NK-92 treated with Interleukin-12 subunit alpha and Interleukin-12 subunit beta, amount 100 ng/mL, for 24 hours (cell line): ENCODE measurements around the gene ATP11A.

Source experiments
- DNase-seq: peaks from one replicate; lab custom pipeline; 2025; lab: John Stamatoyannopoulos, UW

ATP11A gene

GRCh38 chr13:112710855-112711527 is 21.2 kb downstream of the ATP11A start:
- DNase-seq: no peak

GRCh38 chr13:112711528-112712265 is 21.9 kb downstream of the ATP11A start:
- no peak for DNase-seq

- DNase-seq: no peak
These were observed 22.8 kb downstream of the ATP11A start for GRCh38 chr13:112712451-112713207.

- DNase-seq: no peak
These were observed 23.8 kb downstream of the ATP11A start for GRCh38 chr13:112713517-112714253.

GRCh38 chr13:112714376-112715174 is 24.7 kb downstream of the ATP11A start:
- no peak for DNase-seq

- DNase-seq: no peak
These were observed 25.4 kb downstream of the ATP11A start for GRCh38 chr13:112715210-112715609.

- no peak for DNase-seq
These were observed 26.1 kb downstream of the ATP11A start for GRCh38 chr13:112715715-112716460.

- no peak for DNase-seq
These were observed 26.6 kb downstream of the ATP11A start for GRCh38 chr13:112716461-112716820.

GRCh38 chr13:112716841-112717520 is 27.1 kb downstream of the ATP11A start:
- no peak for DNase-seq

GRCh38 chr13:112718318-112718717 is 28.5 kb downstream of the ATP11A start:
- DNase-seq: no peak

- no peak for DNase-seq
These were observed 29.2 kb downstream of the ATP11A start for GRCh38 chr13:112719016-112719415.

- no peak for DNase-seq
These were observed 29.7 kb downstream of the ATP11A start for GRCh38 chr13:112719556-112719955.

GRCh38 chr13:112720251-112720650 is 30.4 kb downstream of the ATP11A start:
- DNase-seq: no peak

GRCh38 chr13:112720814-112721197 is 31.0 kb downstream of the ATP11A start:
- DNase-seq: no peak

- DNase-seq: no peak
These were observed 31.6 kb downstream of the ATP11A start for GRCh38 chr13:112721198-112722104.

- DNase-seq: no peak
These were observed 32.8 kb downstream of the ATP11A start for GRCh38 chr13:112722433-112723263.

- no peak for DNase-seq
These were observed 33.9 kb downstream of the ATP11A start for GRCh38 chr13:112723771-112724170.

GRCh38 chr13:112724788-112725345 is 35.0 kb downstream of the ATP11A start:
- DNase-seq: no peak
